Stimulated activated CD8-positive, alpha-beta memory T cell treated with anti-CD3 and anti-CD28 coated beads, Interleukin-4, amount 100 ng/mL, for 24 hours (primary cell): ENCODE results near the gene TLK2.
"Not testable (repeated sequence)": the region's sequence is repeated elsewhere in the genome, so short reads cannot be mapped to it uniquely, and the experiment has no call there.

Experiments used
- DNase-seq: peaks from one replicate; pipeline ENCODE4 v3.0.0-alpha.2; 2020; ENCODE audit warnings: low read depth

The TLK2 gene

DNA sequence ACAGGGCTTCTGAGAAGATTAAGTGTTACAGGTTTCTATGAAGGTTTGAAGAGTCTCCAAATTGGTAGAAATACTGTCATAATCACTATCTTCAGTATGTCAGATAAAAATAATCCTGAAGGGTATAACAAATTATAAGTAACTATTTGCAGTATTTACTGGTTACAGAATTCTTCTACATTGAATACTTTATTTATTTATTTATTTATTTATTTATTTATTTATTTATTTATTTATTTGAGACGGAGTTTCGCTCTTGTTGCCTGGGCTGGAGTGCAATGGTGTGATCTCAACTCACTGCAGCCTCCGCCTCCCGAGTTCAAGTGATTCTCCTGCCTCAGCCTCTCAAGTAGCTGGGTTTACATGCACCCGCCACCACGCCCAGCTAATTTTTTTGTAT, 125.2 kb downstream of the TLK2 start:
- not testable (repeated sequence) for DNase-seq

DNA sequence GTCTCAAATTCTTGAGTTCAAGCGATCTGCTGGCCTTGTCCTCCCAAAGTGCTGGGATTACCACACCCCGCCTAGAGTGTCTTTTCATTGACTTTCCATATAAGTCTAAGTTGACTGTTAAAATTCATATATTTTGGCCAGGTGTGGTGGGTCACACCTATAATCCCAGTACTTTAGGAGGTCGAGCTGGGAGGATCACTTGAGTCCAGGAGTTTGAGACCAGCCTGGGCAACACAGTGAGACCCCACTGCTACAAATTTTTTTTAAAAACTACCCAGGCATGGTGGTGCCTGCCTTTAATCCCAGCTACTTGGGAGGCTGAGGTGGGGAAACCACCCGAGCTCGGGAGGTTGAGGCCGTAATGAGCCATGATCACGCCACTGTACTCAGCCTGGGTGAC, 127.0 kb downstream of the TLK2 start:
- no peak for DNase-seq

DNA sequence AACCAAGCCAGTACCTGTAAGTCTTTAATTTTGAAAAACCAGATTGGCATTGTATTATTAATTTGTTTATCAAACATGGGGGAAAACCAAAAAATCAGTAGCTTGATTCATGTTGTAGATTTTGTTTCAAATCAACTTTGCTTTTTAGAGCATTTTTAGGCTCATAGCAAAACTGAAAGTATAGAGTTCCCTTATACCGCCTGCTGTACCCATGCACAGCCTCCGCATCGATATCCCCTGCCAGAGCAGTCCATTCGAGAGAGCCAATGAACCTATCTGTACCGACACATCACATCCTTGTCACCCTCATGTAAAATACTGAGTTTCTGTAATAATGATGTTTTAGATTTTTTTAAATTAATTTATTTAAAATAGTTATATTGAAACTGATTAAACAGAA, 132.7 kb downstream of the TLK2 start:
- no peak for DNase-seq

DNA sequence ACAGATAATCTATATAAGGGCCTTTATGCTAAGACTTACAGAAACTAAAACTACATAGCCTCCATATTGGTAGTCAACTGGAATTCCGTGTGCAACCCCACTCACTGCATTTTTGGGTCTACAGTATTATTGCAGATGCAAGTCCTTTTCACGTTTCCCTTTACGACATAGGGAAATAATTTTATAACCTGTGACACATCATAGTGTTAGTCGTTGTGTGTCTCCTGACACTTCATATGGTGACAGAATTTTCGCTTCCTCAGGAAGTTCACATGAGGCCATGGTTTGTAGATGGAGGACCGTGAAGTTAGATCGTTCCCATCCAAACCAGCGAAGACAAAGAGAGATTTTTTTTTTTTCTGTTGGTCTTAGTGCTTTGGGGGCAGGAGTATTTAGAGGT, 133.1 kb downstream of the TLK2 start:
- DNase-seq: no peak

DNA sequence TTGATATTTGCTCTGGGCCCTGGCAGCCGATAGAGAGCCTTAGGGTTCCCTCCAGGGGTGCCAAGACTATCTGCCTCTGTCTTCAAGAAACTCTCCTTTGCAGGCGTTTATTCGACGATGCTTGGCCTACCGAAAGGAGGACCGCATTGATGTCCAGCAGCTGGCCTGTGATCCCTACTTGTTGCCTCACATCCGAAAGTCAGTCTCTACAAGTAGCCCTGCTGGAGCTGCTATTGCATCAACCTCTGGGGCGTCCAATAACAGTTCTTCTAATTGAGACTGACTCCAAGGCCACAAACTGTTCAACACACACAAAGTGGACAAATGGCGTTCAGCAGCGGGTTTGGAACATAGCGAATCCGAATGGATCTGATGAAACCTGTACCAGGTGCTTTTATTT, 133.7 kb downstream of the TLK2 start:
- not testable (repeated sequence) for DNase-seq

DNA sequence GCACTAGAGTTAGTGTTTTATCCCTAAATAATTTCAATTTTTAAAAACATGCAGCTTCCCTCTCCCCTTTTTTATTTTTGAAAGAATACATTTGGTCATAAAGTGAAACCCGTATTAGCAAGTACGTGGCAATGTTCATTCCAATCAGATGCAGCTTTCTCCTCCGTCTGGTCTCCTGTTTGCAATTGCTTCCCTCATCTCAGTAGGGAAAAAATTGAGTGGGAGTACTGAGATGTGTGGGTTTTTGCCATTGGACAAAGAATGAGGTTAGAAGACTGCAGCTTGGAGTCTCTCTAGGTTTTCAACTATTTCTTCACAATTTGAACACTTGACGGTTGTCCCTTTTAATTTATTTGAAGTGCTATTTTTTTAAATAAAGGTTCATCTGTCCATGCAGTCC, 134.5 kb downstream of the TLK2 start:
- not testable (repeated sequence) for DNase-seq

DNA sequence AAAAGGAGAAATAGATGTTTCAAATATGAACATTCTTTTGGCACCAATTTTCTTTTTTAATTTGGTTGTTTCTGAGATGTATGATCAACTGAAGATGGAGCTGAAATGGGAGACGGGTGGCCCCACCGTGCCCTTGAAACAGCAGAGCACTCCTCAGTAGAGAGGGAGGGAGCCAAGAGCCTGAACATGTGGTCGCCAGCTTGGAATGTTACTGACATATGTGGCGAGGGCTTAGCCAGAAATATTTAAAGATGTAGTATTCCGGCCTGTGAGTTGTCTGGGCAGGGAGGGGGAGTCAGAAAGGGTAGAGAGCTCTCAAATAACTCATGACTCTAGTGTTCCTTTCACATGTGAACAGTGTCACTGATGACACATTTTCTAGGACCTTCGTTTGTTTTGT, 135.5 kb downstream of the TLK2 start:
- no peak for DNase-seq

DNA sequence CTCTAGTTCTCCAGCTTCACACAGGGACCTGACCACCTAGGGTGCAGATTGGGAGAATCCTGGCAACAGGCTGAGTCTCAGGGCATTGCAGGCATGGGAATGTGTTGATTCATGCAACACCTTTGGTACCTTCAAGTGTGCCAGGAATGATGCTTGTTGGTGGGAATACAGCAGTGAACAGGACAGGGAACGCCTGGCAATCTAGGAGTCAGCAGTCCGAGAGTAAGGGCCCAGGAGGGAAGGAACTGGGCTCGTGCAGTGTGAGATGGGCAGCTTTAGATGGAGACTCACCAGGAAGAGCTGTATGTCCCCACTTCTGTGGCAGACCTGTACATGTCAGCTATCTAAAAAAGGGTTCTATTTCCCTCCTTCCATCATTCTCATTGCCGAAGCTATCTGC, 136.9 kb downstream of the TLK2 start:
- no peak for DNase-seq

DNA sequence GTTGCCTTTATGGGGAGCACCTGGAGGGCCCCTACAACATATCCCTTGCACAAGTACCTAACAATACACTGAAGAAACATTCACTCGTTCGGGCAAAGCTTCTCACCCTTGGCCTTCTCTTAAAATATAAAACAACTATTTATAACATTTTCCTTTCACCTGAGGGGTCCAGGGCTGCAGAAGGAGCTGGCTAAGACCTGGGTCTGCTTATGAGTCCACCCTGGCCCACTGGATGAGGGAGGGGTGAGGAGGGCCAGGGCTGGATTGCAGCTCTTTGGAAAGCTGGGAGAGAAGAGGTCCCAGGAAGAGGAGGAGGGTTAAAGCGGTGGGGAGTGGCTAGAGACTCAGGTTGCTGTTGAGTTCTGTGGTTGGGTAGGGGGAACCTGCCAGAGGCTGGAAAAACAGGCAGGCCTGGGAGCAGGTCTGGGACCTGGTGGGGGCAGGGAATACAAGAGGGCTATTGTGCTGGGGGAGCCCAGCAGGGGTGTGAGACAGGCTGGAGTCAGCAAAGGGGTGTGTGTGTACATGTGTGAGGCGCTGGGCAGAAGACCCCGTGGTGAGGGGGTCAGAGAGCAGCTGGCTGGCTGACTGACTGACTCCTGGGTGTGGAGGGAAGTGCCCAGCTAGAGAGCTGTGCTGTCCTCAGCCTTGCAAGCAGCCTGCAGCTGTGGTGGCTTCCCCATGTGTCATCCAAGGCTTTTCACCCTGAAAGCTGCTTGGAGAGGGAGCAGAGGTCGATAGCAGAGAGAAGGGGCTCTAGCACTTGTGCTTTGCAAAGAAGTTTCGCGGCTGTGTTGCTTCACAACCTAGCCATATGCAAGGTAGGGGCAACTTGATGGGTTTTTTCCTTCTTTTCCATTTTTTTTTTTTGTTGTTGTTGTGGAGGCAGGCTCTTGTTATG, 138.6 kb downstream of the TLK2 start:
- DNase-seq: no peak

DNA sequence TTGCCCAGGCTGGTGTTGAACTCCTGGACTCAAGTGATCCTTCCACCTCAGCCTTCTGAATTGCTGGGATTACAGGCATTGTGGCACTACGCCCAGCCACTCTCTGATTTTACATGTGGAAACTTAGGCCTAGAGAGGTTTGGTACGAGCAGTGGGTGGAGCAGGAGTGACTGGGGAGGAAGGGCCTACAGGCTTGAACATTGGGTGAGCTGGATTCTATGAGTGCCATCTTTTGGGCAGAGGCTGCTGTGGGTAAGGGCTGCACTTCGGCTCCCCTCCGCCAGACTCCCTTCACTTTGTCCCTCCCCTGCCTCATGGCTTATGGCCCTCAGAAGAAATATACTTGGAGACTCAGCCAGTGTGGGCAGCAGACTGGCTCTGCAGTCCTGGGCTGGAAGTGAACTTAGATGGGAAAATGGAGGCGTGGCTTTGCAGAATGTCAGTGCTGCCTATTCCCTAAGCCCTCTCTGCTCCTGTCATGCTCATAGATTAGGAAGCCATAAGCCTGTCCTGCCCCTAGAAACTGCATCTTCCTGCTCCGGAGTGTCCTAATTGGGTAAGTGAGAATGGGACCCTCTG, 139.4 kb downstream of the TLK2 start:
- DNase-seq: no peak

DNA sequence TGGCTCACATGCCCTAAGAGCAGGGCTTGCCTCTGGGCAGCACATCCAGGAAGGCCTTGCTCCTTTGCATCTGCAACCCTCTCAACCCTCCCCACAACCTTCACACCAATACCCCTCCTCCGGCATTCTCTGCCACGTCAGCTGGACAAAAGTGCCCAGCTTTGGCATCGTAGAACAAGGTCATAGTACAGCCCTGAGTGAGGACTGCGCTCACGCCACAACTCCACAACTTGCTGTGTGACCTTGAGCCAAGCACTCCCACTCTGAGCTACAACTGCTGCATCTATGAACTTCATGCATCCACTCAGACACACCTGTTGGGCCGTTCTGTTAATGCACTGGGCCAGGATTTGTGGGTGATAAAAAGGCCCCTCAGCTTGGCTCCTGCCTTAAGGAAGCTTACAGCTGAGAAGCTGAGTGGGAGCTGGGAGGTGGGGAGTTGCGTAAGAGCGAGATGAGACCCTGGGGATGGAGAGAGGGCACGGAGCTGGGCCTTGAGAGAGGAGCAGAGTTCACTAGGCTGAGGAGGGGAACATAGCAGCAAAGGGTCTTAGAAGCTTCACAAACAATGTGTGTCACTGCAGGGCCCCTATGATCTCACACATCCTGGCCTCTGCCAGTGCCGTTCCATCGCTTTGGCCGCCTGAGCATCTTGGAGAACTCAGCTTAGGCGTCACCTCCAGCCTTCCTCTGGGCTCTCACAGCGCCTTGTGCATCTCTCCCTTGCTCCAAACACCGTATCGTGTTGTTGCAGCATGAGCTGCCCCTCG, 140.2 kb downstream of the TLK2 start:
- DNase-seq: no peak

DNA sequence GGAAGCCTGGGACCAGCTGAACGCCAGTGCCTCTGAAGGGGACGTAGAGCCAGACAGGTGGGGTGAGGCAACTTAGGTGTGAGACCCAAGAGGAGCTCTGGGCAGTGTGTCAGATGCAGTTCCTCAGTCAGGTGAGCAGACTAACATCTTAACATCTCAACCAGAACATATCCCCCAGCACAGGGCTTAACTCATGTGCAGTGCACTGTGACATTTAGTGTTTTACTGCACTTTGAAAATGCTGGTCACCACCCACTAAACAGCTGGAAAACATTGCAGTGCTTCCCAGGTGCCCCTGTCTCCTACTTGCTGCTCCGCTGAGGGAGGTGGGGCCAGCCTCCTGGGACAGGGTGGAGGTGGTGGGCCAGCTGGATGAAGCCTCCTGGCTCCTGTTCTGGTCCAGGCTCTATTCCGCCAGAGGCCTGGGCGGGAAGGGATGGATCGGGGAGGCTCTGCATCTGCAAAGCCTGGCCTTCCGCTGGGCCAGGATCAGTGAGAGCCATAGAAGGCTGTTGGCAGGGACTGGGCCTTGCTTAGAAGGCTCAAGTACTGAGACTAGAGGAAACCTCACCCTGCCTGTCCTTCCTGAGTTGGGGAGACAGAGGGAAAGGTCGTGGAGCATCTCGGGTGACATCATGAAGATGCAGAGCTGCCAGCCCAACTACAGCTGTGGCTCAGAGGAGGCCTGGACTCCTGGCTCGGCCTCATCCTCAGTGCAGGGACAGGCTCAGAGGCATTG, 141.0 kb downstream of the TLK2 start:
- DNase-seq: no peak

DNA sequence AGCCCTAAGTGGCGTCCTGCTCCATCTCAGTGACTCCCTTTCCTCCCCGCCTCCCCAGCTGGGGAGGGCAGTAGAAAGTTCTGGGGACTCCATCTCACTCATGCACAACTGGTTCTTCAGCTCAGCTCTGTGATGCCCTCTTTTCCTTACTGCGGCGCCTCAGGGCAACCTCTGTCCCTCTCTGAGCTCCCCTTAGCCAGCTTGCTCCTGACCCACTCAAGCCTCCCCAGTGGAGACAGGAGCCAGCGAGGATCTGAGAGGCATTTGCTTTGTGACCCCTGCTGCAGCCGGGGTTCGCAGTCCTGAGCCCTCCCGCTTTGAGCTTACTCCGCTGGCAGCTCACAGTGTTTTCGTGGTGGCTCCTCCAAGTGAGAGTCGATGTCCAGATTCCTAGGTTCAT, 142.6 kb downstream of the TLK2 start:
- no peak for DNase-seq

DNA sequence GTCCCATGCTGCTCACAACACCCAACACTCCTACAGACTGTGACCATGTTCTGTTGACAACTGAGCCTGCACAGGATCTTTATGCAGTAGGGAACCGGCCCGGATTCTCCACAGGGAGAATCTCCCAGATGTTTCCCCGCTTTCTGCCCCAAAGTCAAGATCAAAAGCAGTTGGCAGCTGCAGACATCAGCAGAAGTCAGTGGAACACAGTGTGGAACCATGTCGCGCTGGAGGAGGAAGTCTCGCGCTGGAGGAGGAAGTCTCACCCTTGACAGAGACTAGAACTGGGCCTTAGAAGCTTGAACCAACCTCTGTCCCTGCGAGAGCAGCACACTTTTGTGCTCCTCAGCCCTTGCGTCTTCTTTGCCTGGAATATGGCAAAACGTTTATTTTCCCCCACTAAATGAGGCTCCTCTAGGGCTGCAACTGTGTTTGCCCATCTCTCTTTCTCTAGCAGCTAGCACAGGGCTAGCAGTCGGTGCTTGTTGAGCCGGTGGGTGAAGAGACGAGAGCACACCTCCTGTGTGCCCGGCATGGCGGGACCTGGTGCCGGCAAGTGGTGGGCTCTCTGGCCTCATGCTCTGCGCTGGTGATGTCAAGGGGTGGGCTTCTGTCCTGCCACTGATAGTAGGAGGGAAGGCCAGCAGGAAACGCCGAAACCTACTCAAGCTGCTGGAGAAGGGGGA, 146.7 kb downstream of the TLK2 start:
- DNase-seq: no peak

DNA sequence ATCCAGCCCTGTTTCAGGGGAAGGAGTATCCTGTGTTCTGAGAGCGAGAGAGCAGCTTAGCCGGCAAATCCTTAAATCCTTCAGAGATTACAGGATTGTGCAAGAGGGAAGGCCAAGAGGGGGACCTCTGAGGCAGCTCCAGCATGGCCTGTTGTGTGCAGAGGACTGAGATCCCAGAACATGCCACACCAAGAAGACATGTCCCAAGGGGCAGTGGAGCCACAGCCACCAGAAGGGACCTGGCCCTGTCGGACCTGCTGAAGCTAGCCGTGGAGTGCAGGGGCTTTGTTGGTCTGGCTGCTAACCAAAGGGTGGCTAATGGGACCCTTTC, 147.2 kb downstream of the TLK2 start:
- DNase-seq: no peak

DNA sequence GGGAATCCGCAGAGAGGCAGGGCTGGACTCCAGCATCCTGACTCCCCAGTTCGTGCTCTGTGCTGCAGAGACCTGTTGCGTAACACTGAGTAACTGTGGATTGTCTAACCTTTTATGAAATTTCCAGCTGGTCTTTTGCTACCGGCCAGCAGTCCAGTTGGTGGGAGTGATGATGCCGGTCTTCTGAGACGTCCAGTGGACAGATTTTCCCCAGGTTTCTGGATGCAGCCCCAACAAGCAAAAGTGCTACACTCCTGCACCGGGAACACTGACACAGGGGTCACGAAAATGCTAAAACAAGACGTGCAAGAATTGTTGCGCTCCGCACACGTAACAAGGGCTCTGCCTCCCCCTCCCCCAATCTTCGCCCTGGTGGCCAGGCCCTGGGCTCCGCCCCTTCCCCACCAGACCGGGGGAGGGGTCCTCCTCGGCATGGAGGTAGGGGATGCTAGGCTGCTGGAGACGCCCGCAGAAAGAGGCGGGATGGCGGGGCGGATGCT, 148.1 kb downstream of the TLK2 start:
- DNase-seq: no peak

DNA sequence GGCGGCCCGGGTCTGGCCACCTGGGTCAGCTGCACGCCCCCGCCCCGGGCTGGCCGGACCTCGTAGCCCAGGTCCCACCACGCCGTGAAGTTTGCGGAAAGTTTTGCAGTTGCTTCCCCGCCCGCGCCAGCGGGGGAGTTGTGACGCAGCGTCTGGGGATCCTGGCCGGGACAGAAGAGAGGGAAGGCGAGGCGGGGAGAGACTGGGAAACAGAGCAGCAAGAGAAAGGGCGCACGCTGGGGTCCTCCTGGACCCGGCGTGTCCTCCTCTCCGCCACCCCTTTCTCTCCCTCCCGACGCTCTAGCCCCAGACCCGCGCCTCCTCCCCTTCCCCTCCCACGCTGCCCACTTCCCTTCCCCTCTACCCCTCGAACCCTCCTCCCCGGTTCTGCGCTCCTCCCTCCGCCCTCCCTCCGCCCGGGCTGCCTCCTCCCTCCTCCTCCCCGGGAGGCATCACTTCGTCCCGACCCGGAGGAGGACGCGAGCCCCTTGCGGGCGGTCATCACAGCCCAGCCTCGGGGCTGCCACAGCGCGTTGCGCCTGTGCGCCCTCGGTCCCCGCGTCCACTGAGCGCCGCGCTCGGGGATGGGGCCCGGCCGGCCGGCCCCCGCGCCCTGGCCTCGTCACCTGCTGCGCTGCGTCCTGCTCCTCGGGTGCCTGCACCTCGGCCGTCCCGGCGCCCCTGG, 148.7 kb downstream of the TLK2 start, which contains the start of gene MRC2:
MRC2 (plus strand) TSS at position 452 of the 685 bp plus-strand sequence; CDS start at position 585, 133 bp downstream.
- DNase-seq: peak; percentile 53

DNA sequence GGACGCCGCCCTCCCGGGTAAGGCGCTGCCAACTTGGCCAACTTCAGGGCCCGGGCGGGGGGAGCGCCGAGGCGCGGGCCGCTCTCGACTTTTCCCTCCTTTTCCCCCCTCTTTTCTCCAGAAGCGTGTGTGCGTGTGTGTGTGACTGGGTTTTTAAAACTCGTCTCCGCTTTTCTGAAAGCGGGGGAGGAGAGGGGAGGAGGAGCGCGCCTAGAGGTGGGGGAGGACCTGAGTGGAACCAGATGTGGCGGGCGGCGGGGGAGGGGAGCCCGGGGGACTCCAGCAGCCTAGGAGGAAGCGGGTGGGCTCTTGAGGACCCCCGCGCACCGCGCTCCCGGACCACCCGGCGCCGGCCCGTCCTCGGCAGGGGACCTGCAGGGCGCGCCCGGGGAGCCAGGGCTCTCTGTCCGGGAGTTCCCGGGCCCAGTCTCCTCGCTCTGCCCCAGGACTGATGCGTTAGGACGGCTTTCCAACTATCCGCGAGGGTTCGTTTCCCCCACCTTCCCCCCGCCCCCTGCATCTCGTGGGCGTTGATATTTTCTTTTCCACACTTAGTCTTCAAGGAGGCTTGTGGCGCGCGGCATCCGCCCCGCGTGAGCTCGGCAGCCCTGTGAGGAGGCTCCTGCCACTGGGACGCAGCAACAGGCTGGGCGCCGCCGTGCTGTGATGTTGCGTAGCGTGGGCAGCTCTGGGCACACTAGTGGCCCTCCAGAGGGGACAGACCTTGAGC, 149.4 kb downstream of the TLK2 start:
- DNase-seq: peak; percentile 38

DNA sequence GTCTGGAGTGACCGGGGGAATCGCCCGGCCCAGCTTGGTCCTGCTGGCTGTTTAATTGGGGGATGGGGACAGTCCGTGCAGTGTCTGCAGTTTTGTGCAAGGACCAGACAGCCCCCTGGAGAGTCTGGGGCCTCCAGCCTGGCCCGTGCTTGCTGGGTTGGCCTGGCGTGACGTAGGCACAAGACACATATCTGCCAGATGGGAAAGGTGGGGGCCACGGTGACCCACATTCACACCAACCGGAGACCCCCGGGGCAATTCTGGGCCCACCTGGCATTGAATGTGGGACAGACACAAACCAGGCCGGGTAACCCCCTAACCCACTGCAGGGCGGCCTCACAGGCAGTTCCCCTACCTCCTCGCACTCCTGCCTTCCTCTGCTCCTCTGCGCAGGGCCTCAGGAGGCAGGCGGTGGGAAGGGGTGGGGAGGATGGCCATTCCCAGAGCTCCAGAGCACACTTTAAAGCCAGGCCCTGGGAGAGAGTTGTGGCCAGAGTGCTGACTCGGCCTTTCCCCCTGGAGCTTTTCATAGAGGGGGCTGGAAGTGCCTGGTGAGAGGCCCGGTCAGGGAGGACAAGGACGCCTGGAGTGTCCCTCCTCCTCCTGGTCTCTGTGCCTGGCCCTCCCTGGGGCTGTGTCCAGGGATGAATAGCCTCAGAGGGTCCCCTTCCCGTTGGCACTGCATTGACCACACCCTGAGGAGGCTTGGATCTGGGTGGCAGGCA, 150.4 kb downstream of the TLK2 start:
- DNase-seq: no peak
